Stimulated activated CD4-positive, alpha-beta T cell treated with anti-CD3 and anti-CD28 coated beads, Interleukin-4, amount 100 ng/mL, for 4 hours (primary cell): ENCODE data around the gene NT5C2.
A peak's percentile ranks its signal among the peaks of the same experiment; 100 is the strongest.
"Not testable (repeated sequence)": the region's sequence is repeated elsewhere in the genome, so short reads cannot be mapped to it uniquely, and the experiment has no call there.

Experiments used
- DNase-seq, 2 experiments: peaks; one replicate each; pipeline ENCODE4 v3.0.0-alpha.2; 2020

Gene NT5C2

GRCh38 chr10:103080891-103081581, 112.0 kb downstream of the NT5C2 start:
- DNase-seq: no peak

- no peak for DNase-seq
Measured at GRCh38 chr10:103079946-103080345, 113.1 kb downstream of the NT5C2 start.

GRCh38 chr10:103079100-103079499, 114.0 kb downstream of the NT5C2 start:
- no peak for DNase-seq

GRCh38 chr10:103078676-103079075, 114.4 kb downstream of the NT5C2 start:
- no peak for DNase-seq

GRCh38 chr10:103078309-103078615, 114.8 kb downstream of the NT5C2 start:
- DNase-seq: no peak

- DNase-seq: no peak
Measured at GRCh38 chr10:103077491-103078308, 115.4 kb downstream of the NT5C2 start.

GRCh38 chr10:103077020-103077419, 116.1 kb downstream of the NT5C2 start:
- DNase-seq: no peak

GRCh38 chr10:103072891-103073290, 120.2 kb downstream of the NT5C2 start:
- no peak for DNase-seq

GRCh38 chr10:103072276-103072675, 120.8 kb downstream of the NT5C2 start:
- DNase-seq: no peak

- DNase-seq: peak; percentile 64 to 66
Measured at GRCh38 chr10:103069453-103070331, 123.4 kb downstream of the NT5C2 start.

- no peak for DNase-seq
Measured at GRCh38 chr10:103067956-103068355, 125.1 kb downstream of the NT5C2 start.

- DNase-seq: no peak
Measured at GRCh38 chr10:103067484-103067883, 125.6 kb downstream of the NT5C2 start.

GRCh38 chr10:103067099-103067477, 126.0 kb downstream of the NT5C2 start:
- not testable (repeated sequence) for DNase-seq

- no peak for DNase-seq
Measured at GRCh38 chr10:103066141-103067098, 126.7 kb downstream of the NT5C2 start.

GRCh38 chr10:103064956-103065355, 128.1 kb downstream of the NT5C2 start:
- no peak for DNase-seq

GRCh38 chr10:103062854-103063590, 130.1 kb downstream of the NT5C2 start:
- DNase-seq: no peak

GRCh38 chr10:103060575-103060974, 132.5 kb downstream of the NT5C2 start:
- no peak for DNase-seq

GRCh38 chr10:103058034-103058433, 135.0 kb downstream of the NT5C2 start:
- DNase-seq: no peak

- no peak for DNase-seq
Measured at GRCh38 chr10:103055105-103055504, 138.0 kb downstream of the NT5C2 start.

GRCh38 chr10:103054621-103055020, 138.5 kb downstream of the NT5C2 start:
- no peak for DNase-seq
